ENCODE results near the gene ADORA1. TPM values are rescaled to one million over a fixed set of nuclear protein-coding genes. Genes with fewer than 3 reads are reported as not detected.

The ADORA1 gene
- total RNA-seq, 4 donors from 2014 or later, result 1.5 TPM; not detected in 3

DNA sequence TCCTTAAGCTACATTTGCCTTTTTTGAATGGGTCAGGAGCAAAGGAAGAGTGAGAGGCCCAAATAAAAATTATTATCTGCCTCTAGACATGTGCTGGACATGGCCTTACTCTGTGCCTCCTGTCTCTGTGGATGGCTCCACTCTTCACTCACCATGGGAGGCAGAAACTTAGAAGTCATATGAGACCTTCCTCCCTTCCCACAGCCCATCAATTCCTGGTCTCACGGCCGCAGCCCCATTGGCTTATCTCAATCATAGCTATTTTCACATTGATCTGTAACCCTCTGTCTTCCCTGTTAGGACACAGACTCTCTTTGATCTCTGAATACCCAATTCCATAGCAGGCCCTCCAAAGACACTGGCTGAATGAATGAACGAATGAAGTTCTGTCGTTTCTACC lies 14.2 kb upstream of the ADORA1 start:
- Histone ChIP-seq H3K27ac (no peak overlapping the region), H3K36me3 (no peaks in the 10 kb centered on the region), H3K9me3 (no peaks in the 10 kb centered on the region), H3K27me3 (no peaks in the 10 kb centered on the region), H3K4me1 (no peaks in the 10 kb centered on the region), H3K4me3 (no peak overlapping the region)
- TF ChIP-seq, protein P1, sequence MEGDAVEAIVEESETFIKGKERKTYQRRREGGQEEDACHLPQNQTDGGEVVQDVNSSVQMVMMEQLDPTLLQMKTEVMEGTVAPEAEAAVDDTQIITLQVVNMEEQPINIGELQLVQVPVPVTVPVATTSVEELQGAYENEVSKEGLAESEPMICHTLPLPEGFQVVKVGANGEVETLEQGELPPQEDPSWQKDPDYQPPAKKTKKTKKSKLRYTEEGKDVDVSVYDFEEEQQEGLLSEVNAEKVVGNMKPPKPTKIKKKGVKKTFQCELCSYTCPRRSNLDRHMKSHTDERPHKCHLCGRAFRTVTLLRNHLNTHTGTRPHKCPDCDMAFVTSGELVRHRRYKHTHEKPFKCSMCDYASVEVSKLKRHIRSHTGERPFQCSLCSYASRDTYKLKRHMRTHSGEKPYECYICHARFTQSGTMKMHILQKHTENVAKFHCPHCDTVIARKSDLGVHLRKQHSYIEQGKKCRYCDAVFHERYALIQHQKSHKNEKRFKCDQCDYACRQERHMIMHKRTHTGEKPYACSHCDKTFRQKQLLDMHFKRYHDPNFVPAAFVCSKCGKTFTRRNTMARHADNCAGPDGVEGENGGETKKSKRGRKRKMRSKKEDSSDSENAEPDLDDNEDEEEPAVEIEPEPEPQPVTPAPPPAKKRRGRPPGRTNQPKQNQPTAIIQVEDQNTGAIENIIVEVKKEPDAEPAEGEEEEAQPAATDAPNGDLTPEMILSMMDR (IDR thresholded peaks at IDR 0.05), result no peak
- TF ChIP-seq POLR2A (IDR thresholded peaks at IDR 0.05), result no peak
- no peak for DNase-seq

DNA sequence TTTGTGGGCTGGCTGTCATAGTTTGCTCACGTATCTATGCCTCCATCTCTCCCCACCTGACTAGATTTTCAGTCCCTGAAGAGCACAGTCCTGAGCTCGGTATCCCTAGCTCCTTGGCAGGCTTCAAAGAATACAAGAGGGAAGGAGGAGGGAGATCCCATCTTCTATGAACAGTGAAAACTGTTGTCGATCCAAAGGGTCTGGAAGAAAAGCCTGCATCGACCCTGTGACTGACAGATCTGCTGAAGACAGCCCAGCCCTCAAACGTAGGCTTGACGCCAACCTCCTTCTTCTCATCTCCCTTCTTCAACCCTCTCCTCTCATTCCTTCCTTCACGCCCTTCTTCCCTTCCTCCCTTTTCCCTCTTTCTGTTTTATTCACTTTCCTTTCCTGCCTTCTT lies 13.3 kb upstream of the ADORA1 start:
- Histone ChIP-seq H3K9me3 (no peaks in the 10 kb centered on the region), H3K27ac (no peak overlapping the region), H3K27me3 (no peaks in the 10 kb centered on the region), H3K4me3 (no peak overlapping the region), H3K4me1 (no peaks in the 10 kb centered on the region), H3K36me3 (no peaks in the 10 kb centered on the region)
- TF ChIP-seq, protein P1 (IDR thresholded peaks at IDR 0.05), result no peak
- TF ChIP-seq POLR2A (IDR thresholded peaks at IDR 0.05), result no peak
- no peak for DNase-seq

DNA sequence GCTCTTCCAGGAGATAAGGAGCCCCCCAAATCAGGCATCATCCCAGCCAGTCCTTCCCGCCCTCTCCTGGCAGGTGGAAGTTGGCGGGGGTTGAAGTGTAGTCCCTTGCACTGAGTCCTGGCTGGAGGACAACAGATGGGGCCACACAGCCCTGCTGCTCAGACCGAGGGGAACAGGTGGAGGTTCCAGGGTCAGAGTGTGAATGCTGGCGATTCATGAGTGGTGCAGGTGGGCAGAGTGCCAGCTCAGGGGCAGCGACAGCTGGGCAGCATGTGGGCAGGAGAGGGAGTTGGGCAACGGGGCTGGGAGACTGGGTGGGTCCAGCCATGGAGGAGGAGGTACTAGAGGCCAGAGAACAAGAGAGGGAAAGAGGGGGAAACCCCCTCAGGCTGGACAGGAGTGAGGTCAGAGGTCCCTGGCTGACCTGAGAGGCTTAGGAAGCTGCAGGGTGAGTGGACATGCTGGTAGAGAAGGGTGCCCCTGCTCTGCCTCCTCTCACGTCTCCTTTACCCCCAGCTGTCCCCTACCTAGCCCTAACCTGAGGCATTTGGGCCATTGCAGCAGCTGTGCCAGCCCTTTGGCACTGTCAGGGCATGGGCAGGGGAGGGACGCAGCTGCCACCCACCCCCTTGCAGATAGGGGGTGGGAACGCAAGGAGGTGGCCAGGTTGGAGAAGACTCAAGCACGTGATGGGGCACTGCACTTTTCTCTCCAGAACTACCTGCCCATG lies 11.3 kb upstream of the ADORA1 start:
- Histone ChIP-seq H3K27ac (no peak overlapping the region), H3K4me3 (no peak overlapping the region), H3K36me3 (no peaks in the 10 kb centered on the region), H3K4me1 (no peaks in the 10 kb centered on the region), H3K27me3 (no peaks in the 10 kb centered on the region), H3K9me3 (no peaks in the 10 kb centered on the region)
- DNase-seq, result peak in 1 of 3 donors; percentile 42
- no peak for TF ChIP-seq POLR2A (IDR thresholded peaks at IDR 0.05)
- TF ChIP-seq, protein P1 (IDR thresholded peaks at IDR 0.05), result no peak

DNA sequence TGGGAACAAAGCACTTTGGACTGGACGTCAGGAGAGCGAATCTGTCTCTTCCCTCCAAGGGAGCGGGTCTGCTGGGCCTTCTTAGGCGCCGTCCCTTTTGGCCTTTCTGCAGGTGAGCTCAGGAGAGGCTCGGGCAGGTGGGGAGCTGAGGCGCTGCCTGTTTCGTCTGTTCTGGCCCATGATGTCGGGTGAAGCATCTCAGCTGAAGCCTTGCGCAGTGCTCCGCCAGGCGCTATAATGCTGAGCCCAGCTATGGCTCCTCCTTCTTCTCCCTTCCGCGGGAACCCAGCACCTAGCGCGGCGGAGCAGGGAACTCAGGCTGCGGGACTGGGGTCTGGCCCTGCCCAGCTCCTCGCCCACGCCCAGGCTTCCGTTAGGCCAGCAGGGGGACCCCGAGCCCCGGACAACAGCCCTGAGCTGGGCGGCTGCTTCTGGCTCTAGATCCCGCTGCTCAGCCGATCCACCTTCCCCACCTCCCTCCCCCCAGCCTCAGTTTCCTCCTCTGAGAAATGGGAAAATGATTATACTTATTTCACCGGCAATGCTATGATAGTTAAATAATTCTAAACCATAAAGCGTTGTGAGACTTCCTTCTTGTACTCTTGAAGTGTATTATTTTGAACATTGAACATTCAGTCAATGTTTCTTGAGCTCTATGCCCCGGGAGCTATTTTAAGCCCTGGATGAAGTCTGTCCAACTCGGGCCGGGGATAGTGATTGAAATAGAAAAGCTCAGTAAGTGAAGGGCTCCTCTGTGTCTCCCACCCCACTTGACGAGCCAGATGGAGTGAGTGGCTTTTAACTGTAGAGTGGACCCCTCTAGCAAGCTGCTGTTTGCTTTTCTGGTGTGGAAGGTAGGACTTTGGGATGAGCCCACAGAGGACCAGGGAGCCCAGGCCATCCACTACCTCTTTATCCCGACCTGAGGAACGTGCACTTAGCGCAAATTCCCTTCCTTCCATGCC lies 9.6 kb upstream of the ADORA1 start:
- no peaks in the 10 kb centered on the region for H3K9me3 ChIP-seq
- H3K4me1 ChIP-seq, result no peaks in the 10 kb centered on the region
- no peak overlapping the region for H3K27ac ChIP-seq
- no peak overlapping the region for H3K4me3 ChIP-seq
- peak; percentile 25 to 70 (median 68) for DNase-seq
- no peak for TF ChIP-seq POLR2A (IDR thresholded peaks at IDR 0.05)
- TF ChIP-seq, protein P1 (IDR thresholded peaks at IDR 0.05), result peak in 5 of 6 experiments; percentile 36 to 57 (median 53)
- no peaks in the 10 kb centered on the region for H3K36me3 ChIP-seq
- no peaks in the 10 kb centered on the region for H3K27me3 ChIP-seq

GRCh38 chr1:203120325-203121153 lies 7.0 kb upstream of the ADORA1 start:
- Histone ChIP-seq H3K4me3 (no peak overlapping the region), H3K27me3 (no peaks in the 10 kb centered on the region), H3K27ac (no peak overlapping the region), H3K36me3 (no peaks in the 10 kb centered on the region), H3K9me3 (no peaks in the 10 kb centered on the region), H3K4me1 (no peaks in the 10 kb centered on the region)
- peak in 1 of 3 donors; percentile 28 for DNase-seq
- TF ChIP-seq POLR2A (IDR thresholded peaks at IDR 0.05), result no peak
- TF ChIP-seq, protein P1 (IDR thresholded peaks at IDR 0.05), result no peak

Data from Peyer's patch (tissue), 4 donors.